Stimulated activated CD8-positive, alpha-beta memory T cell treated with anti-CD3 and anti-CD28 coated beads, Interleukin-4, amount 100 ng/mL, for 24 hours (primary cell): ENCODE measurements around the gene COL26A1.
"Not testable (repeated sequence)": the region's sequence is repeated elsewhere in the genome, so short reads cannot be mapped to it uniquely, and the experiment has no call there.

Experiments
- DNase-seq: peaks from one replicate; pipeline ENCODE4 v3.0.0-alpha.2; 2020; ENCODE audit warnings: low read depth

The COL26A1 gene

GRCh38 chr7:101450064-101450463 lies 87.4 kb downstream of the COL26A1 start:
- no peak for DNase-seq

- no peak for DNase-seq
These were observed 90.9 kb downstream of the COL26A1 start for GRCh38 chr7:101453617-101454016.

GRCh38 chr7:101457001-101457750 lies 94.5 kb downstream of the COL26A1 start:
- DNase-seq = no peak

- DNase-seq = no peak
These were observed 102.5 kb downstream of the COL26A1 start for GRCh38 chr7:101465131-101465530.

GRCh38 chr7:101465576-101466196 lies 103.0 kb downstream of the COL26A1 start:
- DNase-seq = no peak

- DNase-seq = no peak
These were observed 104.2 kb downstream of the COL26A1 start for GRCh38 chr7:101466871-101467270.

- no peak for DNase-seq
These were observed 106.0 kb downstream of the COL26A1 start for GRCh38 chr7:101468546-101469275.

- no peak for DNase-seq
These were observed 108.2 kb downstream of the COL26A1 start for GRCh38 chr7:101470668-101471487.

GRCh38 chr7:101474178-101474577 lies 111.5 kb downstream of the COL26A1 start:
- DNase-seq = no peak

GRCh38 chr7:101475691-101476090 lies 113.0 kb downstream of the COL26A1 start:
- not testable (repeated sequence) for DNase-seq

- DNase-seq = no peak
These were observed 116.5 kb downstream of the COL26A1 start for GRCh38 chr7:101479217-101479616.

GRCh38 chr7:101486056-101486432 lies 123.4 kb downstream of the COL26A1 start:
- not testable (repeated sequence) for DNase-seq

GRCh38 chr7:101486433-101487104 lies 123.9 kb downstream of the COL26A1 start:
- no peak for DNase-seq

- no peak for DNase-seq
These were observed 124.4 kb downstream of the COL26A1 start for GRCh38 chr7:101487105-101487458.

GRCh38 chr7:101487753-101488152 lies 125.1 kb downstream of the COL26A1 start:
- no peak for DNase-seq

GRCh38 chr7:101488826-101489572 lies 126.3 kb downstream of the COL26A1 start:
- DNase-seq = no peak

- not testable (repeated sequence) for DNase-seq
These were observed 127.8 kb downstream of the COL26A1 start for GRCh38 chr7:101490439-101490838.

GRCh38 chr7:101491442-101491841 lies 128.8 kb downstream of the COL26A1 start:
- DNase-seq = not testable (repeated sequence)

GRCh38 chr7:101494602-101495329 lies 132.1 kb downstream of the COL26A1 start:
- no peak for DNase-seq

- no peak for DNase-seq
These were observed 133.3 kb downstream of the COL26A1 start for GRCh38 chr7:101496017-101496416.
